Measurements from ENCODE around the gene ZBTB46.
A peak's percentile ranks its signal among the peaks of the same experiment; 100 is the strongest.

Gene ZBTB46

DNA sequence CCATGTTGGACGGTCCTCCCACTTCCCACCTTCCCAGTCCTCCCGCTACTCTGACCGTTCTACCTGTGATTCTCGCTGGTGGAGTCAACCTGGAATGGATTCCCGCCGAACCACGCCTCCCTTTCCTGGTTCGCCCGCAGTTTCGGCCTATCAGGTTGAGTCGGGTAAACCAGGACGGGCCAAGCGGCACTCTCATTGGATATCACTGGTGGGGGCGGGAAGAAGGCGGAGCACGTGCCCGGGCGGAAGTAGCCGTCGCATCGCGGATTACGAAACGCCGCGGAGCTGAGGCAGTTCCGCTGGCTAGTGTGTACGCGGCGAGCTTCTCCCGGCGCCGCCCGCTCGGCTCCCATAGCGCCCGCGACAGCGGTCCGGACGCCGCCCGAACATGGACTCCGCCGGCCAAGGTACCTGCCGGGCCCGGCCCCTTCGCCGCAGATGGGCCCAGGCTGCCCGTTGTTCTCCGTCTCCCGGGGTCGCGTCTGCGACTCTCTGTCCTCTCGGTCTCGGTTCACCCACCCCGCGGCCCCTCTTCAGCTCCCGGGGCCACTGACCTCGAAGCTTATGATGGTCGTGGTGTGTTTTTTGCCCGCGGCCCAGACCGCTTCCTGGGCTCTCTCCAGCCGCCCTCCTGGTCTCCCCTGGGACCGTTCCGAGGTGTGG, 34.0 kb upstream of the ZBTB46 start, which contains the start of gene TPD52L2 (continued):
- 0 out of 2 replicates have a peak, but pooled peaks have one; percentile 37 for TF ChIP-seq ZNF239 (tag by site-specific recombination; IDR thresholded peaks at IDR 0.05)
- TF ChIP-seq, protein P1, sequence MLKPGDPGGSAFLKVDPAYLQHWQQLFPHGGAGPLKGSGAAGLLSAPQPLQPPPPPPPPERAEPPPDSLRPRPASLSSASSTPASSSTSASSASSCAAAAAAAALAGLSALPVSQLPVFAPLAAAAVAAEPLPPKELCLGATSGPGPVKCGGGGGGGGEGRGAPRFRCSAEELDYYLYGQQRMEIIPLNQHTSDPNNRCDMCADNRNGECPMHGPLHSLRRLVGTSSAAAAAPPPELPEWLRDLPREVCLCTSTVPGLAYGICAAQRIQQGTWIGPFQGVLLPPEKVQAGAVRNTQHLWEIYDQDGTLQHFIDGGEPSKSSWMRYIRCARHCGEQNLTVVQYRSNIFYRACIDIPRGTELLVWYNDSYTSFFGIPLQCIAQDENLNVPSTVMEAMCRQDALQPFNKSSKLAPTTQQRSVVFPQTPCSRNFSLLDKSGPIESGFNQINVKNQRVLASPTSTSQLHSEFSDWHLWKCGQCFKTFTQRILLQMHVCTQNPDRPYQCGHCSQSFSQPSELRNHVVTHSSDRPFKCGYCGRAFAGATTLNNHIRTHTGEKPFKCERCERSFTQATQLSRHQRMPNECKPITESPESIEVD (tag by site-specific recombination; IDR thresholded peaks at IDR 0.05), result no peak
- TF ChIP-seq ZNF146 (tag by site-specific recombination; IDR thresholded peaks at IDR 0.05), result peak; percentile 62
- peak; percentile 23; the same call in 1 of the 2 replicates for TF ChIP-seq KLF17 (tag by site-specific recombination; IDR thresholded peaks at IDR 0.05)
- no peak for TF ChIP-seq ZNF658 (tag by site-specific recombination; IDR thresholded peaks at IDR 0.05)
- no peak; the same call in 1 of the 2 replicates for TF ChIP-seq TSHZ1 (tag by site-specific recombination; IDR thresholded peaks at IDR 0.05; ENCODE audit: borderline replicate concordance)
- TF ChIP-seq ZNF610 (tag by site-specific recombination; IDR thresholded peaks at IDR 0.05; ENCODE audit: borderline replicate concordance), result no peak
- no peak for TF ChIP-seq ZNF624 (tag by site-specific recombination; IDR thresholded peaks at IDR 0.05)
- no peak for TF ChIP-seq ZNF664 (tag by site-specific recombination; IDR thresholded peaks at IDR 0.05)
- peak; percentile 82 for TF ChIP-seq PRDM10 (tag by site-specific recombination; IDR thresholded peaks at IDR 0.05)
- TF ChIP-seq SALL2 (tag by site-specific recombination; IDR thresholded peaks at IDR 0.05; ENCODE audit: borderline replicate concordance), result no peak
- TF ChIP-seq ZNF521 (tag by site-specific recombination; IDR thresholded peaks at IDR 0.05), result no peak
- TF ChIP-seq, protein P2, sequence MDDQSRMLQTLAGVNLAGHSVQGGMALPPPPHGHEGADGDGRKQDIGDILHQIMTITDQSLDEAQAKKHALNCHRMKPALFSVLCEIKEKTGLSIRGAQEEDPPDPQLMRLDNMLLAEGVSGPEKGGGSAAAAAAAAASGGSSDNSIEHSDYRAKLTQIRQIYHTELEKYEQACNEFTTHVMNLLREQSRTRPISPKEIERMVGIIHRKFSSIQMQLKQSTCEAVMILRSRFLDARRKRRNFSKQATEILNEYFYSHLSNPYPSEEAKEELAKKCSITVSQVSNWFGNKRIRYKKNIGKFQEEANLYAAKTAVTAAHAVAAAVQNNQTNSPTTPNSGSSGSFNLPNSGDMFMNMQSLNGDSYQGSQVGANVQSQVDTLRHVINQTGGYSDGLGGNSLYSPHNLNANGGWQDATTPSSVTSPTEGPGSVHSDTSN (CRISPR knock-in tag; IDR thresholded peaks at IDR 0.05), result no peak
- peak; percentile 98 for TF ChIP-seq IKZF3 (tag by site-specific recombination; IDR thresholded peaks at IDR 0.05)
- TF ChIP-seq ZNF777 (tag by site-specific recombination; IDR thresholded peaks at IDR 0.05; ENCODE audit: borderline replicate concordance), result 0 out of 2 replicates have a peak, but pooled peaks have one; percentile 68
- TF ChIP-seq ZNF2 (tag by site-specific recombination; IDR thresholded peaks at IDR 0.05), result no peak; the same call in 1 of the 2 replicates
- peak; percentile 6; the same call in 1 of the 2 replicates for TF ChIP-seq ZNF433 (tag by site-specific recombination; IDR thresholded peaks at IDR 0.05; ENCODE audit: low read depth)
- TF ChIP-seq ZBTB49 (tag by site-specific recombination; IDR thresholded peaks at IDR 0.05; ENCODE audit: low read depth), result no peak
- TF ChIP-seq PATZ1 (tag by site-specific recombination; IDR thresholded peaks at IDR 0.05), result no peak
- 0 out of 2 replicates have a peak, but pooled peaks have one; percentile 53 for TF ChIP-seq KLF7 (tag by site-specific recombination; IDR thresholded peaks at IDR 0.05; ENCODE audit: borderline replicate concordance)
- peak; percentile 15; the same call in 1 of the 2 replicates for TF ChIP-seq ZNF561 (tag by site-specific recombination; IDR thresholded peaks at IDR 0.05; ENCODE audit: borderline replicate concordance)
- no peak for TF ChIP-seq ZNF768 (tag by site-specific recombination; IDR thresholded peaks at IDR 0.05)
